Measurements from ENCODE around the gene MED1. TPM values are rescaled to one million over a fixed set of nuclear protein-coding genes. Genes with fewer than 3 reads are reported as not detected.
"Not testable (repeated sequence)": the region's sequence is repeated elsewhere in the genome, so short reads cannot be mapped to it uniquely, and the experiment has no call there.

Gene MED1
- total RNA-seq, 1 experiment from 2014 or later = 50.4 TPM

DNA sequence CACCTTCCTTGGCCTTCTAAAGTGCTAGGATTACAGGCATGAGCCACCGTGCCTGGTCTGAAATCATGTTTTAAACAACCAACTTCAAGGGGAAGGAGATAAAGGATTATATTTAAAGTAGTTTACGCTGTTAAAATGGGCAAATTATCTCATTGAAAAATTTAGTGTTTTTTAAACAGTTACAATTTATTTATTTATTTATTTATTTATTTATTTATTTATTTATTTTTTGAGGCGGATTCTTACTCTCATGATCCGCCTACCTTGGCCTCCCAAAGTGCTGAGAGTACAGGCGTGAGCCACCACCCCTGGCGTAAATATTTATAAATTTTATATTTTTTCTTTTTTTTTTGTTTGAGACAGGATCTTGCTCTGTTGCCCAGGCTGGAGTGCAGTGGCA is 32.4 kb upstream of the MED1 start:
- H3K27ac Mint-ChIP-seq = no peak overlapping the region
- no peak for TF ChIP-seq ZNF263 (CRISPR knock-in tag; IDR thresholded peaks at IDR 0.05; ENCODE audit: low read depth)
- no peak for TF ChIP-seq ZSCAN18 (CRISPR knock-in tag; IDR thresholded peaks at IDR 0.05)
- no peak for TF ChIP-seq OVOL2 (CRISPR knock-in tag; IDR thresholded peaks at IDR 0.05; ENCODE audit: borderline replicate concordance)
- TF ChIP-seq NR1H2 (CRISPR knock-in tag; IDR thresholded peaks at IDR 0.05) = no peak
- TF ChIP-seq, protein P1, sequence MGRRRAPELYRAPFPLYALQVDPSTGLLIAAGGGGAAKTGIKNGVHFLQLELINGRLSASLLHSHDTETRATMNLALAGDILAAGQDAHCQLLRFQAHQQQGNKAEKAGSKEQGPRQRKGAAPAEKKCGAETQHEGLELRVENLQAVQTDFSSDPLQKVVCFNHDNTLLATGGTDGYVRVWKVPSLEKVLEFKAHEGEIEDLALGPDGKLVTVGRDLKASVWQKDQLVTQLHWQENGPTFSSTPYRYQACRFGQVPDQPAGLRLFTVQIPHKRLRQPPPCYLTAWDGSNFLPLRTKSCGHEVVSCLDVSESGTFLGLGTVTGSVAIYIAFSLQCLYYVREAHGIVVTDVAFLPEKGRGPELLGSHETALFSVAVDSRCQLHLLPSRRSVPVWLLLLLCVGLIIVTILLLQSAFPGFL (CRISPR knock-in tag; IDR thresholded peaks at IDR 0.05; ENCODE audit: borderline replicate concordance) = no peak
- no peak for TF ChIP-seq TEAD1 (CRISPR knock-in tag; IDR thresholded peaks at IDR 0.05)
- TF ChIP-seq IRF1 (CRISPR knock-in tag; IDR thresholded peaks at IDR 0.05) = no peak
- TF ChIP-seq, protein P2, sequence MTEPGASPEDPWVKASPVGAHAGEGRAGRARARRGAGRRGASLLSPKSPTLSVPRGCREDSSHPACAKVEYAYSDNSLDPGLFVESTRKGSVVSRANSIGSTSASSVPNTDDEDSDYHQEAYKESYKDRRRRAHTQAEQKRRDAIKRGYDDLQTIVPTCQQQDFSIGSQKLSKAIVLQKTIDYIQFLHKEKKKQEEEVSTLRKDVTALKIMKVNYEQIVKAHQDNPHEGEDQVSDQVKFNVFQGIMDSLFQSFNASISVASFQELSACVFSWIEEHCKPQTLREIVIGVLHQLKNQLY (CRISPR knock-in tag; IDR thresholded peaks at IDR 0.05) = no peak
- no peak for TF ChIP-seq NR2C2 (CRISPR knock-in tag; IDR thresholded peaks at IDR 0.05)
- no peak for TF ChIP-seq ZNF423 (CRISPR knock-in tag; IDR thresholded peaks at IDR 0.05)
- no peak for TF ChIP-seq NFATC4 (CRISPR knock-in tag; IDR thresholded peaks at IDR 0.05)
- TF ChIP-seq NR3C1 (CRISPR knock-in tag; conservative IDR thresholded peaks at IDR 0.05; ENCODE audit: low read depth) = no peak
- TF ChIP-seq ZNF138 (CRISPR knock-in tag; conservative IDR thresholded peaks at IDR 0.05) = no peak
- no peak for TF ChIP-seq MAX (CRISPR knock-in tag; IDR thresholded peaks at IDR 0.05)
- no peak for TF ChIP-seq ZNF396 (CRISPR knock-in tag; IDR thresholded peaks at IDR 0.05; ENCODE audit: borderline replicate concordance)
- no peak for TF ChIP-seq FOXK1 (CRISPR knock-in tag; IDR thresholded peaks at IDR 0.05)
- no peaks in the 10 kb centered on the region for H3K9me3 Mint-ChIP-seq
- ChIA-PET POLR2A (no interaction called here), CTCF (no interaction called here)
- no peak for DNase-seq (ENCODE audit: low spot score)
- no peak for ATAC-seq
- H3K4me3 Mint-ChIP-seq = no peak overlapping the region
- no peaks in the 10 kb centered on the region for H3K4me1 Mint-ChIP-seq
- peaks cover 13% of the 10 kb centered on the region for H3K36me3 Mint-ChIP-seq
- no peaks in the 10 kb centered on the region for H3K27me3 Mint-ChIP-seq (ENCODE audit: low read depth)

DNA sequence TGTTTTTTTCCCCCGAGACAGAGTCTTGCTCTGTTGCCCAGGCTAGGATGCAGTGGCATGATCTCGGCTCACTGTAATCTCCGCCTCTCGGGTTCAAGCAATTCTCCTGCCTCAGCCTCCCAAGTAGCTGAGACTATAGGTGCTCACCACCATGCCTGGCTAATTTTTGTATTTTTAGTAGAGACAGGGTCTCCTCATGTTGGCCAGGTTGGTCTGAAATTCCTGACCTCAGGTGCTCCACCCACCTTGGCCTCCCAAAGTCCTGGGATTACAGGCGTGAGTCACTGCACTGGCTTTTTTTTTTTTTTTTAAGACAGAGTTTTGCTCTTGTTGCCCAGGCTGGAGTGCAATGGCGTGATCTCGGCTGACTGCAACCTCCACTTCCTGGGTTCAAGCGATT is 28.6 kb upstream of the MED1 start:
- not testable (repeated sequence) for H3K9me3 Mint-ChIP-seq; H3K4me1 Mint-ChIP-seq; H3K27me3 Mint-ChIP-seq (ENCODE audit: low read depth); ATAC-seq; DNase-seq (ENCODE audit: low spot score); H3K27ac Mint-ChIP-seq; H3K4me3 Mint-ChIP-seq
- H3K36me3 Mint-ChIP-seq = peaks cover 17% of the 10 kb centered on the region
- TF ChIP-seq ZNF121 (CRISPR knock-in tag; IDR thresholded peaks at IDR 0.05) = 0 out of 2 replicates have a peak, but pooled peaks have one; percentile 25
- ChIA-PET POLR2A (interaction anchor here (0.7 to 1.0 kb wide), 2 partner anchors 28 to 364 kb away, joined by 3 to 10 read pairs; partner anchors contain the start of gene MED1), CTCF (interaction anchor here (0.6 to 0.7 kb wide), 2 partner anchors 172 to 718 kb away, joined by 4 to 5 read pairs; no protein-coding TSS in a partner anchor)

GRCh38 chr17:39473310-39473709 is 22.2 kb upstream of the MED1 start:
- H3K4me1 Mint-ChIP-seq = no peaks in the 10 kb centered on the region
- no peaks in the 10 kb centered on the region for H3K27me3 Mint-ChIP-seq (ENCODE audit: low read depth)
- ATAC-seq (no peak), DNase-seq (ENCODE audit: low spot score) (peak; percentile 1)
- no peak overlapping the region for H3K4me3 Mint-ChIP-seq
- H3K36me3 Mint-ChIP-seq = peaks cover 25% of the 10 kb centered on the region
- POLR2A ChIA-PET = no interaction called here
- H3K27ac Mint-ChIP-seq = no peak overlapping the region
- CTCF ChIA-PET = no interaction called here
- H3K9me3 Mint-ChIP-seq = no peaks in the 10 kb centered on the region
- TF ChIP-seq, protein P3, sequence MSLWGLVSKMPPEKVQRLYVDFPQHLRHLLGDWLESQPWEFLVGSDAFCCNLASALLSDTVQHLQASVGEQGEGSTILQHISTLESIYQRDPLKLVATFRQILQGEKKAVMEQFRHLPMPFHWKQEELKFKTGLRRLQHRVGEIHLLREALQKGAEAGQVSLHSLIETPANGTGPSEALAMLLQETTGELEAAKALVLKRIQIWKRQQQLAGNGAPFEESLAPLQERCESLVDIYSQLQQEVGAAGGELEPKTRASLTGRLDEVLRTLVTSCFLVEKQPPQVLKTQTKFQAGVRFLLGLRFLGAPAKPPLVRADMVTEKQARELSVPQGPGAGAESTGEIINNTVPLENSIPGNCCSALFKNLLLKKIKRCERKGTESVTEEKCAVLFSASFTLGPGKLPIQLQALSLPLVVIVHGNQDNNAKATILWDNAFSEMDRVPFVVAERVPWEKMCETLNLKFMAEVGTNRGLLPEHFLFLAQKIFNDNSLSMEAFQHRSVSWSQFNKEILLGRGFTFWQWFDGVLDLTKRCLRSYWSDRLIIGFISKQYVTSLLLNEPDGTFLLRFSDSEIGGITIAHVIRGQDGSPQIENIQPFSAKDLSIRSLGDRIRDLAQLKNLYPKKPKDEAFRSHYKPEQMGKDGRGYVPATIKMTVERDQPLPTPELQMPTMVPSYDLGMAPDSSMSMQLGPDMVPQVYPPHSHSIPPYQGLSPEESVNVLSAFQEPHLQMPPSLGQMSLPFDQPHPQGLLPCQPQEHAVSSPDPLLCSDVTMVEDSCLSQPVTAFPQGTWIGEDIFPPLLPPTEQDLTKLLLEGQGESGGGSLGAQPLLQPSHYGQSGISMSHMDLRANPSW (CRISPR knock-in tag; conservative IDR thresholded peaks at IDR 0.05; ENCODE audit: low read depth) = no peak
- no peak for TF ChIP-seq ZNF317 (CRISPR knock-in tag; IDR thresholded peaks at IDR 0.05; ENCODE audit: borderline replicate concordance, low read depth)
- TF ChIP-seq KAT7 (CRISPR knock-in tag; IDR thresholded peaks at IDR 0.05; ENCODE audit: borderline replicate concordance) = no peak
- TF ChIP-seq ZNF232 (CRISPR knock-in tag; IDR thresholded peaks at IDR 0.05) = no peak
- TF ChIP-seq ZNF219 (CRISPR knock-in tag; IDR thresholded peaks at IDR 0.05; ENCODE audit: borderline replicate concordance) = no peak
- TF ChIP-seq EMX1 (CRISPR knock-in tag; IDR thresholded peaks at IDR 0.05) = no peak
